Measurements from ENCODE around the gene ANGPTL8.
A peak's percentile ranks its signal among the peaks of the same experiment; 100 is the strongest.

The ANGPTL8 gene

GRCh38 chr19:11279505-11280236 lies 40.3 kb downstream of the ANGPTL8 start:
- Histone ChIP-seq H3K27ac (no peak overlapping the region), H3K4me3 (no peak overlapping the region)
- no peak for TF ChIP-seq CTCF (IDR thresholded peaks at IDR 0.05)
- no peak for DNase-seq (ENCODE audit: low spot score)

GRCh38 chr19:11281356-11282049 lies 42.1 kb downstream of the ANGPTL8 start:
- Histone ChIP-seq H3K27ac (no peak overlapping the region), H3K4me3 (no peak overlapping the region)
- no peak for TF ChIP-seq CTCF (IDR thresholded peaks at IDR 0.05)
- no peak for DNase-seq (ENCODE audit: low spot score)

GRCh38 chr19:11284515-11284914 lies 45.1 kb downstream of the ANGPTL8 start:
- Histone ChIP-seq H3K4me3 (no peak overlapping the region), H3K27ac (no peak overlapping the region)
- TF ChIP-seq CTCF (IDR thresholded peaks at IDR 0.05) = no peak
- DNase-seq (ENCODE audit: low spot score) = no peak

- DNase-seq (ENCODE audit: low spot score) = no peak
- Histone ChIP-seq H3K27ac (peak overlapping the region in 1 of 2 donors; percentile 1), H3K4me3 (no peak overlapping the region)
- no peak for TF ChIP-seq CTCF (IDR thresholded peaks at IDR 0.05)
These were observed 47.0 kb downstream of the ANGPTL8 start for GRCh38 chr19:11286312-11286974.

DNA sequence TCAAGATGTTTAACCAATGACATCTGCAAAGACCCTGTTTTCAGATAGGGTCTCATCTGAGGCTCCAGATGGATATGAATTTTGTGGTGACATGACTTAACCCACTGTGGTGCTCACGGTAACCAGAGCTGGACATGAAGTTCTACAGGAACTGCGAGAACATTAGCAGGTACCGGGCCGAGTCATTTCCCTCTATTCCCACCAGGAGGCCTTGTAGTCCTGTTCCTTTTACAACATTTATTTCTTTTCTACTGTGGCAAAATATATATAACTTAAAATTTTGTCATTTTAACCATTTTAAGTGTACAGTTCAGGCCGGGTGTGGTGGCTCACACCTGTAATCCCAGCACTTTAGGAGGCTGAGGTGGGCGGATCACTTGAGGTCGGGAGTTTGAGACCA lies 48.9 kb downstream of the ANGPTL8 start:
- H3K27ac ChIP-seq = no peak overlapping the region
- TF ChIP-seq CTCF (IDR thresholded peaks at IDR 0.05) = peak; percentile 42
- DNase-seq (ENCODE audit: low spot score) = no peak
- H3K4me3 ChIP-seq = no peak overlapping the region

- no peak overlapping the region for H3K4me3 ChIP-seq
- DNase-seq (ENCODE audit: low spot score) = no peak
- TF ChIP-seq CTCF (IDR thresholded peaks at IDR 0.05) = no peak
These were observed 50.8 kb downstream of the ANGPTL8 start for GRCh38 chr19:11290256-11290655.

More at GRCh38 chr19:11290256-11290655, 50.8 kb downstream of the ANGPTL8 start:
- no peak overlapping the region for H3K27ac ChIP-seq

All from coronary artery (tissue), 2 donors.